Globus pallidus (tissue), 1 donor: ENCODE results near the gene GRIA2.

ENCODE experiments used
- DNase-seq: peaks from one replicate; pipeline ENCODE4 v3.0.0-alpha.2; 2015; ENCODE audit warnings: low spot score

The GRIA2 gene

GRCh38 chr4:157372567-157372966 is 152.0 kb downstream of the GRIA2 start:
- no peak for DNase-seq

DNA sequence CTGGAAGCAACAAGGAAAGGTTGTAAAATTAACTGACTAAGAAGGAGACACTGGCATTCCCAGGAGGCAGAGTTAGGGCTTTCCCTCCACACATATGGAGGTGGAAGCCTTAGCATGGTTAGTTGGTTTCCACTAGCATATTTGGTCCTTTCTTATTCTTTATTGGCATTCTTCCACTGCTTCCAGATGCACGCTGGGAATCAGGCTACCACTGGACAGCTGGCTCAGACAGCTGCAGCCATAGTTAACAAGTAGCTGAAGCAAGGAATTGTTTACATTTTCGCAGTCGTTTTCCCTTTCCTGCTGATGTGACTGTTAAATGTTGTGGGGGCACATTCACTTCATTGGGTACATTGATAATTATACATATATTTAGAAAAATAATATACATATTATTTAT is 169.2 kb downstream of the GRIA2 start:
- DNase-seq: peak; percentile 3

- DNase-seq: no peak
Measured at GRCh38 chr4:157405070-157405469, 184.5 kb downstream of the GRIA2 start.
